Epithelial cell of proximal tubule (primary cell): Measurements from ENCODE around the gene RUFY4. TPM values are rescaled to one million over a fixed set of nuclear protein-coding genes. Genes with fewer than 3 reads are reported as not detected.

Experiments
- DNase-seq: peaks from one replicate; pipeline ENCODE4 v3.0.0-alpha.2; 2011; ENCODE audit warnings: low read depth
- H3K4me3 ChIP-seq: 2 replicates; pipeline ENCODE4 v1.5.1; 2011; ENCODE audit warnings: low read depth, mild to moderate bottlenecking, low read length
- CTCF ChIP-seq: conservative IDR thresholded peaks from 2 replicates; pipeline ENCODE4 v1.5.1; 2012; ENCODE audit warnings: low read depth, mild to moderate bottlenecking, low read length
- total RNA-seq: library from RNA; depleted of rRNA; stranded (reverse); fragments of >200 nt; gene quantifications from 2 replicates; pipeline ENCODE4 v1.2.3, GENCODE V29; 2015

Gene RUFY4
- total RNA-seq, 1 donor from 2014 or later, result not detected

GRCh38 chr2:218046238-218046637 is 22.8 kb upstream of the RUFY4 start:
- H3K4me3 ChIP-seq, result no peak overlapping the region
- DNase-seq, result no peak
- no peak for TF ChIP-seq CTCF

GRCh38 chr2:218047536-218048225 is 21.4 kb upstream of the RUFY4 start:
- DNase-seq, result no peak
- no peak overlapping the region for H3K4me3 ChIP-seq
- no peak for TF ChIP-seq CTCF

GRCh38 chr2:218051903-218052302 is 17.1 kb upstream of the RUFY4 start:
- TF ChIP-seq CTCF, result no peak
- no peak for DNase-seq
- H3K4me3 ChIP-seq, result no peak overlapping the region

- H3K4me3 ChIP-seq, result no peak overlapping the region
- no peak for TF ChIP-seq CTCF
- no peak for DNase-seq
These were observed 9.8 kb upstream of the RUFY4 start for GRCh38 chr2:218059289-218059688.

- DNase-seq, result no peak
- no peak overlapping the region for H3K4me3 ChIP-seq
- TF ChIP-seq CTCF, result no peak
These were observed 8.9 kb upstream of the RUFY4 start for GRCh38 chr2:218060118-218060517.

- H3K4me3 ChIP-seq, result no peak overlapping the region
- no peak for DNase-seq
- TF ChIP-seq CTCF, result no peak
These were observed 7.9 kb upstream of the RUFY4 start for GRCh38 chr2:218060950-218061660.

- no peak for DNase-seq
- H3K4me3 ChIP-seq, result no peak overlapping the region
- TF ChIP-seq CTCF, result no peak
These were observed 5.6 kb upstream of the RUFY4 start for GRCh38 chr2:218063486-218063885.
